DOHH2 (cell line): ENCODE results near the gene AXIN1.

Experiments used
- CTCF ChIP-seq: fragments of 200-600 bp; sonication (generic); IDR thresholded peaks from one replicate; pipeline ENCODE4 v1.5.1; 2014; ENCODE audit warnings: antibody characterized with exemption, mild to moderate bottlenecking, low read depth, low read length; ENCODE audit not compliant: poor library complexity, severe bottlenecking
- EZH2phosphoT487 ChIP-seq: fragments of 200-600 bp; sonication (generic); IDR thresholded peaks from 2 replicates; pipeline ENCODE4 v1.6.1; 2017; ENCODE audit warnings: borderline replicate concordance, mild to moderate bottlenecking, antibody characterized with exemption, low read length, moderate library complexity, mixed read lengths

GRCh38 chr16:322476-323143 lies 29.9 kb downstream of the AXIN1 start:
- TF ChIP-seq CTCF (no peak), EZH2phosphoT487 (no peak)
